Sigmoid colon (tissue), 7 donors: ENCODE measurements around the gene CAPN12. TPM values are rescaled to one million over a fixed set of nuclear protein-coding genes. Genes with fewer than 3 reads are reported as not detected.
"Not testable (repeated sequence)": the region's sequence is repeated elsewhere in the genome, so short reads cannot be mapped to it uniquely, and the experiment has no call there.

Experiments used
- DNase-seq: peaks from one replicate; pipeline ENCODE4 v3.0.0-alpha.2; 2019
- H3K27ac ChIP-seq, 4 donors: fragments of 200-600 bp; sonication (generic); one replicate each; pipeline ENCODE4 v1.5.1; 2016 to 2019; ENCODE audit warnings: mild to moderate bottlenecking in 1 of 4
- H3K27me3 ChIP-seq, 3 donors: fragments of 200-600 bp; sonication (generic); one replicate each; pipeline ENCODE4 v1.5.1; 2019; ENCODE audit warnings: mild to moderate bottlenecking in 1 of 3
- H3K36me3 ChIP-seq, 4 donors: fragments of 200-600 bp; sonication (generic); one replicate each; pipeline ENCODE4 v1.5.1; 2016 to 2019
- H3K4me1 ChIP-seq, 4 donors: fragments of 200-600 bp; sonication (generic); one replicate each; pipeline ENCODE4 v1.5.1; 2017 to 2019
- H3K4me3 ChIP-seq, 4 donors: fragments of 200-600 bp; sonication (generic); one replicate each; pipeline ENCODE4 v1.5.1; 2017 to 2019; ENCODE audit warnings: mild to moderate bottlenecking in 2 of 4, moderate library complexity in 1 of 4
- H3K9me3 ChIP-seq, 4 donors: fragments of 200-600 bp in 3 of 4; sonication (generic) in 3 of 4; one replicate each; pipeline versions ENCODE4 v1.5.1 to v1.6.1; 2013 to 2019
- EP300 ChIP-seq, 4 donors: sonication (generic); formaldehyde crosslinking; IDR thresholded peaks; one replicate each; pipeline ENCODE4 v1.6.1; 2017; ENCODE audit warnings: antibody characterized with exemption in 4 of 4
- POLR2A ChIP-seq, 2 donors: fragments of 450-650 bp; IDR thresholded peaks; one replicate each; pipeline ENCODE4 v1.6.1; 2016; ENCODE audit warnings: antibody characterized with exemption in 2 of 2, mild to moderate bottlenecking in 2 of 2, moderate library complexity in 2 of 2
- POLR2AphosphoS5 ChIP-seq, 4 donors: sonication (generic); formaldehyde crosslinking; IDR thresholded peaks; one replicate each; pipeline ENCODE4 v1.6.1; 2017; ENCODE audit warnings: antibody characterized with exemption in 4 of 4
- WGBS, 2 donors: extraction: QIAGEN DNeasy Blood & Tissue Kit; methylation state at CpG; one replicate each; pipeline ENCODE4 v1.1.7; 2013; 5-methylcytosine and 5-hydroxymethylcytosine counted together
- intact Hi-C: fragments of 100-400 bp; cut with DNase I; formaldehyde crosslinking; loops from one replicate; pipeline ENCODE4 v1.15.1; 2023
- polyA plus RNA-seq, 3 donors: library from polyadenylated mRNA; stranded (reverse); fragments of 200-250 nt; gene quantifications; one replicate each; pipeline ENCODE4 v1.2.3, GENCODE V29; 2013
- total RNA-seq, 4 donors: library from RNA; depleted of rRNA; stranded (reverse); fragments of >200 nt; gene quantifications; one replicate each; pipeline ENCODE4 v1.1.0, GENCODE V29; 2016
- TF ChIP-seq, protein P1 (sequence below), 4 experiments: fragments of 450-650 bp in 3 of 4; fragments of 200-600 bp in 1 of 4; IDR thresholded peaks; one replicate each; pipeline ENCODE4 v1.5.1; 2016 to 2019; ENCODE audit warnings: antibody characterized with exemption in 4 of 4, mild to moderate bottlenecking in 3 of 4, moderate library complexity in 2 of 4
- donor health status: healthy with polysubstance abuse.
- donor health status: Bipolar disorder and iron deficiency.
- donor health status: healthy.

Gene CAPN12
- total RNA-seq = 1 to 10 TPM in 1 of 4 donors, under 1 TPM in 2, not detected in 1; 0.33 to 3.0 (median 0.54) TPM
- 10 to 100 TPM in 1 of 3 donors, 1 to 10 TPM in 2; 5.3 to 14.3 (median 6.0) TPM for polyA plus RNA-seq

DNA sequence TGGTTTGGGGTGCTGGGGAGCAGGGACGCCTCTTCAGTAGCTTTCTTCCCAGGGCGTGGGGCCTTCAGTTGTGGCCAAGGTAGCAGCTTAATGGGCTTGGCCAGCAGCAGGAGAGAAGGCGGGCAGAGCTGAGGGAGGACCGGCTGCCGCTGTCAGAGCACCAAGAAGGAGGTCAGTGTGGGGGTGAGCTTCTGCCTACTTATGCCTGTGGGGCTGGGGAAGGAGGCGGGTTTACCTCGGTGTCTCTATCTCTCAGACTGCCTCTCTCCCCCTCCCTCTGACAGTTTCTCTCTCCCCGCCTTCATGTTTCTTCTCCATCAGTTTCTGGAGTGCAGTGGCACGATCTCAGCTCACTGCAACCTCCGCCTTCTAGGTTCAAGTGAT, at the start of gene CAPN12:
CAPN12 (minus strand) TSS at position 177 of the 384 bp plus-strand sequence. CDS start 309 bp downstream, outside the sequence.
- H3K9me3 ChIP-seq = no peaks in the 10 kb centered on the region
- TF ChIP-seq EP300 (IDR thresholded peaks at IDR 0.05) = no peak
- TF ChIP-seq POLR2AphosphoS5 (IDR thresholded peaks at IDR 0.05) = no peak
- TF ChIP-seq, protein P1, sequence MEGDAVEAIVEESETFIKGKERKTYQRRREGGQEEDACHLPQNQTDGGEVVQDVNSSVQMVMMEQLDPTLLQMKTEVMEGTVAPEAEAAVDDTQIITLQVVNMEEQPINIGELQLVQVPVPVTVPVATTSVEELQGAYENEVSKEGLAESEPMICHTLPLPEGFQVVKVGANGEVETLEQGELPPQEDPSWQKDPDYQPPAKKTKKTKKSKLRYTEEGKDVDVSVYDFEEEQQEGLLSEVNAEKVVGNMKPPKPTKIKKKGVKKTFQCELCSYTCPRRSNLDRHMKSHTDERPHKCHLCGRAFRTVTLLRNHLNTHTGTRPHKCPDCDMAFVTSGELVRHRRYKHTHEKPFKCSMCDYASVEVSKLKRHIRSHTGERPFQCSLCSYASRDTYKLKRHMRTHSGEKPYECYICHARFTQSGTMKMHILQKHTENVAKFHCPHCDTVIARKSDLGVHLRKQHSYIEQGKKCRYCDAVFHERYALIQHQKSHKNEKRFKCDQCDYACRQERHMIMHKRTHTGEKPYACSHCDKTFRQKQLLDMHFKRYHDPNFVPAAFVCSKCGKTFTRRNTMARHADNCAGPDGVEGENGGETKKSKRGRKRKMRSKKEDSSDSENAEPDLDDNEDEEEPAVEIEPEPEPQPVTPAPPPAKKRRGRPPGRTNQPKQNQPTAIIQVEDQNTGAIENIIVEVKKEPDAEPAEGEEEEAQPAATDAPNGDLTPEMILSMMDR (IDR thresholded peaks at IDR 0.05) = no peak
- TF ChIP-seq POLR2A (IDR thresholded peaks at IDR 0.05) = no peak
- no peaks in the 10 kb centered on the region for H3K27me3 ChIP-seq
- 88% methylated on average over 10 of the region's 10 CpGs for WGBS, 2 donors
- no peak within 1 kb of the TSS for H3K27ac ChIP-seq
- intact Hi-C loops = no loop called here
- no peaks in the 10 kb centered on the region for H3K4me1 ChIP-seq
- H3K4me3 ChIP-seq = no peak within 1 kb of the TSS
- no peaks in the 10 kb centered on the region for H3K36me3 ChIP-seq
- DNase-seq = no peak

DNA sequence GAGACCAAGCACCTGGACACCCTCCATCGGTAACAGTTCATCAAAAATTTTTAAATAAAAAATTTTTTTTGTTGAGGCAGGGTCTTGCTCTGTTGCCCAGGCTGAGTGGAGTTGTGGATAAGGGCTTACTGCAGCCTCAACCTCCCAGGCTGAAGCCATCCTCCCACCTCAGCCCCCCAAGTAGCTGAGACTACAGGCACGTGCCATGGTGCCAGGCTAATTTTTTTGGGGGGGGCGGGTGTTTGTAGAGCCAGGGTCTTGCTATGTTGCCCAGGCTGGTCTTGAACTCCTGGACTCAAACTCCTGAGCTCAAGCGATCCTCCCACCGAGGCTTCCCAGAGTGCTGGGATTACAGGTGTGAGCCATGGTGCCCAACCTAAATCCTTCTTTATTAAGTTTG, 49.4 kb upstream of the CAPN12 start:
- H3K27ac ChIP-seq = no peak overlapping the region
- DNase-seq = peak; percentile 58
- no peaks in the 10 kb centered on the region for H3K36me3 ChIP-seq
- H3K9me3 ChIP-seq = no peaks in the 10 kb centered on the region
- peaks cover 0 to 8% (median 2%) of the 10 kb centered on the region in 4 donors for H3K4me1 ChIP-seq
- intact Hi-C loops = no loop called here
- no peaks in the 10 kb centered on the region for H3K27me3 ChIP-seq
- 94 to 97% methylated on average over 5 of the region's 5 CpGs for WGBS, 2 donors
- no peak overlapping the region for H3K4me3 ChIP-seq
- TF ChIP-seq EP300 (IDR thresholded peaks at IDR 0.05) (no peak), POLR2AphosphoS5 (IDR thresholded peaks at IDR 0.05) (no peak), POLR2A (IDR thresholded peaks at IDR 0.05) (no peak)
- TF ChIP-seq, protein P1 (IDR thresholded peaks at IDR 0.05) = no peak

DNA sequence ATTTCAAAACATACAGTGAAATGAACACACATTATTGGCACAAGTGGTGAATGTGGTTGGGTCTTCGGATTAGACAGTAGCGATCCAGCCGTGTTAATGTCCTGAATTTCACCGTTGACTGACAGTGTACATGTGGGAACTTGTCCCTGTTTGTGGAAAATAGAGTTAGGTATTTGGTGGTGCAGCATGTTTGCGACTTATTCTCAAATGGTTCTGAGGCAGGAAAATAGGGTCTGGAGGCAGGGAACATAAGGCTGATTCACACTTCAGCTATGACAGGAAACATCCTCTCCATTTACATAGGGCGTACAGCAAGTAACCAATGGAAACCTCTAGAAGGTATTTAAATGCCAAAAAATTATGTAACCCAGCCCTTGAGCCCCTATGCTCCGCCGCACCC, 48.9 kb upstream of the CAPN12 start:
- no peak for DNase-seq
- no peak overlapping the region for H3K4me3 ChIP-seq
- H3K27me3 ChIP-seq = no peaks in the 10 kb centered on the region
- TF ChIP-seq POLR2A (IDR thresholded peaks at IDR 0.05) (no peak), POLR2AphosphoS5 (IDR thresholded peaks at IDR 0.05) (no peak), EP300 (IDR thresholded peaks at IDR 0.05) (no peak)
- TF ChIP-seq, protein P1 (IDR thresholded peaks at IDR 0.05) = no peak
- intact Hi-C loops = no loop called here
- H3K36me3 ChIP-seq = no peaks in the 10 kb centered on the region
- 77 to 83% methylated on average over 8 of the region's 8 CpGs for WGBS, 2 donors
- H3K4me1 ChIP-seq = peaks cover 0 to 8% (median 2%) of the 10 kb centered on the region in 4 donors
- no peak overlapping the region for H3K27ac ChIP-seq
- no peaks in the 10 kb centered on the region for H3K9me3 ChIP-seq

- peak overlapping the region in 1 of 4 donors; percentile 10 for H3K27ac ChIP-seq
- intact Hi-C loops = no loop called here
Measured at GRCh38 chr19:38792250-38793111, 48.2 kb upstream of the CAPN12 start.

GRCh38 chr19:38791451-38792064, 47.3 kb upstream of the CAPN12 start:
- H3K27ac ChIP-seq, H3K4me1 ChIP-seq, H3K36me3 ChIP-seq, intact Hi-C loops, H3K9me3 ChIP-seq, DNase-seq, H3K27me3 ChIP-seq: not testable (repeated sequence)
- H3K4me3 ChIP-seq = peak overlapping the region in 2 of 4 donors; percentile 25 to 32
- WGBS, 2 donors = no CpG with 5 or more reads among the region's 40 CpGs

More at GRCh38 chr19:38792250-38793111, 48.2 kb upstream of the CAPN12 start:
- peak overlapping the region in 2 of 4 donors; percentile 5 to 32 for H3K4me3 ChIP-seq
- 12% methylated on average over 66 of the region's 71 CpGs for WGBS, 2 donors
- no peaks in the 10 kb centered on the region for H3K36me3 ChIP-seq
- DNase-seq = peak; percentile 73
- H3K4me1 ChIP-seq = peaks cover 0 to 8% (median 2%) of the 10 kb centered on the region in 4 donors
- H3K9me3 ChIP-seq = no peaks in the 10 kb centered on the region
- no peaks in the 10 kb centered on the region for H3K27me3 ChIP-seq
- TF ChIP-seq EP300 (IDR thresholded peaks at IDR 0.05) = no peak
- TF ChIP-seq, protein P1 (IDR thresholded peaks at IDR 0.05) = peak in 1 of 4 experiments; percentile 28

DNA sequence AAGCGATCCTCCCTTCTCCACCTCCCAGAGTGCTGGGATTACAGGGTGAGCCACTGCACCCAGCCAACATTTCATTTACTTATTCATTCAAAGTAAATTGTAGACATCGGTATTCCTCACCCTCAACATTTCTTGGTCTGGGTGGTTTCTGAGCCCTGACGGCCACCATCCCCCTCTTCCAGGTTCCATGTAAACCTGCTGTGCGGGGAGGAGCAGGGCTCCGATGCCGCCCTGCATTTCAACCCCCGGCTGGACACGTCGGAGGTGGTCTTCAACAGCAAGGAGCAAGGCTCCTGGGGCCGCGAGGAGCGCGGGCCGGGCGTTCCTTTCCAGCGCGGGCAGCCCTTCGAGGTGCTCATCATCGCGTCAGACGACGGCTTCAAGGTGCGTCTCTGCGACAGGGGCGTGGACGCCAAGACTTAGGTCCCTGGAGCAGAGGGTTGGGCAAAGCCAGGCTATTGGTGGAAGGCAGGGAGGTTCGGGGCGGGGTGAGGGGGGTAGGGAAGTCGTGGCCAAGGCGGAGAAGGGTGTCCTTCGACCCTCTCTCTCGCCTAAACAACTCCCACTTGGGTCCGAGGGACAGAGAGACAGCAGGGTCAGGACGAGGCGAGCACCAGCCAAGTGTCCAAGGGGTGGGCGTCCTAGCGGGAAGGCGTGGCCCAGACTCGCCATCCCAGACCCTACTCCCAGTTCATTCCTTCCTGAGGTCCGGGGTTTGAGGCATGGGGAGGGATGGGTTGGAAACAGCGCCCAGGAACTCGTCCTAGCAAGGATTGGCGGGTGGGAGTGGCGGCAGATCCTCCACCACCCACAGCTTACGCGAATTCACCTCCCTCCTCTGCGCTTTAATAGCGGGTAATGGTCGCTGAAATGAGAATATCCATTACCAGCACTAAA, 46.5 kb upstream of the CAPN12 start:
- H3K36me3 ChIP-seq, H3K4me1 ChIP-seq, H3K9me3 ChIP-seq, intact Hi-C loops, H3K27me3 ChIP-seq, H3K27ac ChIP-seq: not testable (repeated sequence)
- WGBS, 2 donors = 61 to 67% methylated on average over 16 to 19 of the region's 49 CpGs
- peak overlapping the region in 2 of 4 donors; percentile 25 to 32 for H3K4me3 ChIP-seq
- peak; percentile 25 for DNase-seq
